ENCODE measurements around the gene USP3.

DNA sequence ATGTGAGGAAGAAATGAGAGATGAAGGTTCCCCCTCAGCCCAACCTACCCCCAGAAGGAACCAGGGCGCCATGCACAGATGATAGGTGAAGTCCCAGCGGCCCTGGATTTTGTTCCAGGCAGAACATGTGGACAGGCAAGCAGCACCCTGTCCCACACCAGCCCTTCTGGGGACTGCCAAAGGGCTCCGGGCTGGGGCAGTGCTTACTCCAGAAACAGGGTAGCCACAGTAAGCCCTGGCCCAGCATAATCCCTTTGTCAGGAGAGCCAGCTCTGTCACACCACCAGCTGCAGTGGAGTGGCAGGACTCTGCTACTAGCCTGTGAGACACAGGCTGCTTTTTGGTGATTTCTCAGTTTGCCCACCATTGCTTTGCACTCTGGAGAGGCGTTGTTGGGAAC lies 99.1 kb downstream of the USP3 start:
- TF ChIP-seq, protein P1, sequence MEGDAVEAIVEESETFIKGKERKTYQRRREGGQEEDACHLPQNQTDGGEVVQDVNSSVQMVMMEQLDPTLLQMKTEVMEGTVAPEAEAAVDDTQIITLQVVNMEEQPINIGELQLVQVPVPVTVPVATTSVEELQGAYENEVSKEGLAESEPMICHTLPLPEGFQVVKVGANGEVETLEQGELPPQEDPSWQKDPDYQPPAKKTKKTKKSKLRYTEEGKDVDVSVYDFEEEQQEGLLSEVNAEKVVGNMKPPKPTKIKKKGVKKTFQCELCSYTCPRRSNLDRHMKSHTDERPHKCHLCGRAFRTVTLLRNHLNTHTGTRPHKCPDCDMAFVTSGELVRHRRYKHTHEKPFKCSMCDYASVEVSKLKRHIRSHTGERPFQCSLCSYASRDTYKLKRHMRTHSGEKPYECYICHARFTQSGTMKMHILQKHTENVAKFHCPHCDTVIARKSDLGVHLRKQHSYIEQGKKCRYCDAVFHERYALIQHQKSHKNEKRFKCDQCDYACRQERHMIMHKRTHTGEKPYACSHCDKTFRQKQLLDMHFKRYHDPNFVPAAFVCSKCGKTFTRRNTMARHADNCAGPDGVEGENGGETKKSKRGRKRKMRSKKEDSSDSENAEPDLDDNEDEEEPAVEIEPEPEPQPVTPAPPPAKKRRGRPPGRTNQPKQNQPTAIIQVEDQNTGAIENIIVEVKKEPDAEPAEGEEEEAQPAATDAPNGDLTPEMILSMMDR (conservative IDR thresholded peaks at IDR 0.05; ENCODE audit: low read length), result no peak
- TF ChIP-seq EZH2phosphoT487 (IDR thresholded peaks at IDR 0.05; ENCODE audit: borderline replicate concordance), result no peak
